HK-2 (cell line): ENCODE measurements around the gene ATG2A.

ENCODE experiments used
- DNase-seq: peaks from one replicate; pipeline ENCODE4 v3.0.0-alpha.2; 2018; ENCODE audit not compliant: unreplicated experiment

The ATG2A gene

DNA sequence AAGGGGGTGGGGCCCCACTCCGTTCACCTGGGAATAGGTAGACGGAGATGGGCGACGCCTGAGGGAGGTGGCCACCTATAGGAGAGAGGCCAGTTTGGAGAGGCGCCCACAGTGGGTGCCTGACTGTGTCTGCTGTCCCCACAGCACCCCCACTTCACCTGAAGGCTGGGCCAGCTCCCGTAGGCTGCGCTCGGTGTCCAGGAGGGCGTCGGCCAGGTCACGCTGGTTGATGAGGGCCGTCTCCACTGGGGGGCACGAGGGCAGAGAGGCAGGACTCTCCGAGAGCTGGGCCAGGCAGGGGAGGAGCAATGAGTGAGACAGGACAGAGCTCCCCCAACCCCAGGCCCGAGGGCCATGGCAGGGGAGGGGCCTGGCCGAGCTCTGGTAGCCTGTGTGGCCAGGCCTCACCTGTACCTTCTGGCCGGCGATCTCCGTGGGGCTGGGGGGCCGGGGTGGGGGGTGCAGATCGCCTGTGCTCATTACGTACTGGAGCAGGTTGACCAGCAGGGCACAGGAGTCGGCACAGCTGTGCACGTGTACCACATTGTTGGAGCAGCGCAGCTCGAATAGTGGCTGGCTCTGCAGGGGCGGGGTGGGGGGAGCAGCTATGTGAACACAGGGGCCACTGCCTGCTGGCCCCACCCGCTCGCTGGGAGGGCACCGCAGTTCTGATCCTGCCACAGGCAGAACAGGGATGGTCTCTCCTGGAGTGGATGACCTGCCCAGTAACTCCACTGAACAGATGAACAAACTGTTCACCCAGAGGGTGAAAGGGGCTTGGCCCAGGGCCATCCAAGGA lies 14.7 kb downstream of the ATG2A start:
- no peak for DNase-seq

DNA sequence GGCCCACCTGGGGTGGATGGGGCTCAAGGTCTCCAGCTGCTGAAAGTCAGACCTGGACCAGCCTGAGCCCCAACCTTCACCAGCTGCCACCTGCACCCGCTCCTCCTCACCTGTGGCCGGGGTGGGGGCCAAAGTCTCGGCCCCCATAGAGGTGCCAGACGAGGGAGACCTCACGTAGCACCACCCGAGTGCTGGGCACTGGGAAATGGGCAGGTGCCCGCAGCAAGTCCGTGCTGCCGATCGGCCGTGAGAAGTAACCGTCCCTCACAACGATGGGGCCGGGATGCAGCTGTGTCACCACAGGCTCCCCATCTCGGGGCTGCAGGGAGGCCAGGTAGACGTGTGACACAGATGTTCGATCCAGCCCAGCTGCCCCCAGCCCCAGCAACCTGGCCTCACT lies 16.2 kb downstream of the ATG2A start:
- no peak for DNase-seq

DNA sequence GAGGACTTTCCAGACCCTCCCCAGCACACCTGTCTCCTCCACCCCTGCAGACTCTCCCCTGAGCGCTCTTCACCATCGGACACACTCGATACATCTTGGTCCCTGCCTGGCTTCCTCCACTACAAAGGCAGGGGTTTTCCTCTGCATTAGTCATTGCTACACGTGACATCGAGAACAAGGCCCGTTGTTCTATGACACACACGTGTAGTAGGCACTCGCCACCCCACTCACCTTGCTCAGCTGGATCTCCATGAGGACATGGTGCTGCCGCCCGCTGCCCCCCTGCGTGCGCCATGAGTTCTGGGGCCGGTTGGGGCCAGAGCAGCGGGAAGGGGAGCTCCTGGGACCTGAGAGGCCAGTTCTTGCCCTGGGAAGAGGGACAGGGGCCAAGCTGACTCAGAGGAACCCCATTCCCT lies 16.7 kb downstream of the ATG2A start:
- DNase-seq, result peak; percentile 27

DNA sequence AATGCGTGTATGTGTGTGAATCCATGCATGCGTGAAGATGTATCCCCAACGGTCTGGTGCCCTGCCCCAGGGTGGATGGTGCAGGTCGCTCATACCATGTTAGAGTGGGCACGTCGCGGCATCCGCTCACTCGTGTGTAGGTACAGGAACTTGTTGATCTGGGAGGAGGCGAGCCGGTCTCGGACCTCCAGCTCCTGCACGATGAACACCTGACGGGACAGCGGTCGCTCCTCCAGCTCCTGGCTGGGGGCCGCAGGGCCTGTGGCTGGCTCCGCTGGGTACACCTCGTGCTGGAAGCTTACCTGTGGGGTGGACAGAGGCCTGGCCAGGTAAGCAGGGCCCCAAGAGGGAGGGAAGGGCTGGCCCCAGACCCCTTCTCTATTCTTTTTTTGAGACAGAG lies 18.5 kb downstream of the ATG2A start:
- no peak for DNase-seq

DNA sequence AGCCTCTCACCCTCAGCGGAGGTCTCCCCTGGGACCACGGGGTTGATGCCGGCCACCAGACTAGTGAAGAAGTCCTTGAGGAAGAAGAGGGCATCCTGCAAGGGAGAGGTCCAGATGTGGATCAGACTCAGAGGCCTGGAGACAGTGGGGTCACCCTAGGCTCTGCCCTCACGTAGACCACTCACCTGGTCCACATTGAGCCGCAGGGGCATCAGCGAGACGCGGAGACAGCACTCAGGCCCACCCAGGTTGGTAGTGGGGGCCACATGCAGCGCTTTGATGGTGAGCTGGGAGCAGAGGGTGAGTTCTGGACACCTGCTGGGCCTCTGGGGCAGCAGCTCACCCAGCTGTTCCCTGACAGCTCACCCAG lies 18.9 kb downstream of the ATG2A start:
- DNase-seq, result no peak

DNA sequence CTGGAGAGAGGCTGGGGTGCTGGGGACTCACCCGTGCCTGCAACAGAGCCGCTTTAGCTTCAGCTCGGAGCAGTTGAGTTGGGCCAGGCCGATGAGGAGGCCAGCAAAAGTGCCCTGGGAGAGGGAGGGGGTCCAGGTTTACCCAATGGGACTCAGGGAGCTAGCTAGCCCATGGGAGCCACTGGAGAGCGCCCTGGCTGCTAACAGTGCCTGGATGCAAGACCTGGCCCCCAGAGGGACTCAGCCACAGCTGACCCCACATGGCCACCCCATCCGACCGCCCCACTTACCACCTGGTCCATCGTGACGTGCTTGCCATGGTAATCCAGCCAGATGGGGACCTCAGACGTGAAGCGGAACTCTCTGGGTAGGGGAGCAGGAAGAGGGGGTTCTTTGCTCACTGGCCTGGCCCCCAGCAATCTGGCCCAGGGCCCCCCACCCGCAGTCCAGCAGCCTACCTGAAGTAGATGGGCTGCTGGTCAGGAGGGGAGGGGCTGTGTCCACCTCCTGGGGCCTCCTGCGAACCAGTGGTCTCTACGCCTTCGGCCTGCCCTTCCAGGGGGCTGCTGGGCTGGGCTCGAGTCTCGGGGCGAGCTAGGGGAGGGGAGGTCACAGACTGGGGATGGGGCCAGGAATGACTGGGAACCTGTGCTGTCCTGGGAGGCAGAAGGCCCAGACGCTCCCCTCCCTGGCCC lies 19.5 kb downstream of the ATG2A start:
- no peak for DNase-seq

DNA sequence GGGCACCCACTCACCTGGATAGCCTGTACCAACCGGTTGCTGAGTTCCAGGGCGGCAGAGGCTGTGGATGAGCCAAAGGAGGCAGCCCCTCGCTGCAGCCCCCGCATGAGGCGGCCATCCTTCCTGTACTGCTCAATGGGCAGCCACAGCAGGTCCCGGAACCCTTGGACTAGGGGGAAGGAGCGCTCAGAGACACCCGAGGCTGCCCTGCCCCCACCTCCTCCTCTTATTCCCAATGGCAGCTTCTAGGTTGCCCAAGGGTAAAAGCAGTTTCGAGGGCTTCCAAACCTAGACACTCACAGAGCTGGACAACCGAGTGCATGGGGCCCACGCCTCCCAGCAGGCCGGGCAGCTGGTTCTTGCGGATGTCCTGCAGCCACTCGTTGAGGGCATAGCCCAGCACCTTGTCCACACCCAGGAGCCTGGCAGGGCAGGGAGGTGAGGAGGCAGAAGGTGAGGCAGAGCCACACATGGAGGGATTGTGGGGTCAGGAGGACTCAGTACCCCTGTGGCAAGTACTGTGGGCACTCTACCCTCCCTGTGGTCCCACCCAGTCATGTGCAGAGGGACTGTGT lies 20.5 kb downstream of the ATG2A start:
- no peak for DNase-seq

DNA sequence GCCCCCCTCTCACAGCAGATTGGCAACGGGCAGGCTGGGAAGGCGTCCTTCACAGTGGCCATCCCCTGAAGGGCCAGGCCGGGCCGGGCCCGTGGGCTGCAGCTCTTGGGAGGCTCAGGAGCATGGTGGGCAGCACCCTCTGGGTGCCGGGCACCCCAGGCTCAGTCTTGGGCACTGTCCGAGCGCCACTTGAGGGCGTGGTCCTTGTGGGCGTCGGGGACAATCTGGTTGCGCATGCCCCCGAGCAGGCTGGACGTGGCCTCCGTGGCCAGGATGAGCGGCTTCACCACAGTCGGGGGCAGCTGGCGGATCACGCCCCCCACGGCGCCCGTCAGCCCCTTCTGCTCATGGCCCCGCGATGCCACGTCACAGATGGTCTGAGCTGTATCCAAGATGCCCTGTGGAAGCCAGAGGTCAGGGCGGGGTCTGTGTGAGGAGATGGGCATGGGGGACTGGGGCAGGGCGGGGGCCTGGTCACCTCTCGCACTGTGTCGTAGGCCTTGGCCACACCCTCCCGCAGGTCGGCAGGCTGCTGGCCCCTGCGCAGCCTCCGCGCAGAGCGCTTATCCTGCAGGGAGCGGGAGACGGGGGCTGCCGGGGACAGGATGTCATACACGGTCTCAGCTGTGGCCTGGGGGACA lies 22.1 kb downstream of the ATG2A start:
- DNase-seq, result no peak

DNA sequence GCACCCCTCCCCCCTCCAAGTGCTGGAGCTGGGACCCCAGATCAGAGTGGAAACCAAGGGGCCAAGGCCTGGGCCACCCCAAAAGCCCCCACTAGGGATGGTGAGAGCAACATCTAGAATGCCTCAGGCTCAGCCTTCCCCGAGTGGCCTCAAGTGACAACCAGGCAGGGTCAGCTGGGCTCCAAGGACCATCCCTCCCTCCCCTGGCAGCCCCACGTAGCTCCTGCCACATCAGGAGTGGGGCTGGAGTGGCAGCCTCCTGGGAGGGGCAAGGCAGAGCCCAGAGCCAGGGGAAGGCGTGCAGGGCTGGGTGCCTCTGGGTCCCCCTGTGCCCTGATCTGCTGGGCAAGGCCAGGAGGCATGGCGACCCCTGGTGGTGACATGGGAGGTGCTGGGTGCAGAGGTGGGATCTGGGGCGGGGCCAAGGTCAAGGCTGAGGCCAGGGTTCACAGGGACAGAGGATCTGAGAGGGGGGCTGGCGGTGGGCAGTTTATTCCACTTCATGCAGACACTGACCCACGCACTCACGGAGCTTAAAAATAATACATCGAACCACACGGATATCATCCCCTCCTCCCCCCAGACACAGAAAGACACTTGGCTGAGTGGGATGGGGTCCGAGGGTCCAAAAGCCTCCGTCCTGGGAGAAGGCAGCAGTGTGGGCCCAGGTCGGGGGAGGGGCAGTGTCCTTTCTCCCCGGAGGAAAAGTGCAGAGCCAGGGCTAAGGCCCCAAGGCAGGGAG lies 22.8 kb downstream of the ATG2A start:
- peak; percentile 79 for DNase-seq

DNA sequence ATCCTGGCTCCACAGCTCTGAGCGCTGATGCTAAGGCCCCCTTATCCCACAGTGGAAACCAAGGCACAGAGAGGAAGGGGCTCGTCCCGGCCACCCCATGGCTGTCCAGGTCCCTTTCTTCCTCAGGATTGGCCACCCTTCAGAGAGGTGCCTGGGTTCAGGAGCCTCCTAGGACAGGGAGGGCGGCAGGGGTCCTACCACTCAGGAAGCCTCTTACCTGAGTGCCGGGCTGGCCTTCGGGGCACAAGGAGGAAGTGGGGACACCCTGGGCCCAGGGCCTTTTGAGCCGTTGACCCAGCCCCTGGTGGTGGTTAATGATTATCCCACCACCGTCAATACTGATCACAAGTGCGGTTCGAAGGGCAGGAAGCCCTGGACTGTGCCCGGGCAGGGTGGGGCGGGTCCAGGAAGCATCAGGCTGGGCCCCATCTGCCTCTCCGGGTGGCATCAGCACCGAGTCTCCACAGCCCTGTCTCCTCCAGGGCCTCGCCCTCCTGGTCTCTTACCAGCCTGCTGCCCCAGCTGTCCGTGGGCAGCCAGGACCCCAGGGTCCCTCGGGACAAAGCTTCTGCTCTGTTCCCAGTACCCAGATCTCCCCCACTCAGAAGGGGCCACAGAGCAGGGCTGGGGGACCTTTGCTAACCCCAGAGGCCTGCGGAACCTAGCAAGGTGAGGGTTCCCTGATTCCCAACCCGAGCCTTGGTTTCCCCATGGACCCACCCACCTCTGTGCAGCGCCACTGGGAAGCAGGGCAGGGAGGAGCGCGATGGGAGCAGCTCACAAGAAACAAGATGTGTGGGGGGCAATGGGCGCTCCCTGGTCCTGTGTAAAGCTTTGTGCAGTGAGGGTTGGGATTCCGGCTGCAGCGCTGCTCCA lies 23.6 kb downstream of the ATG2A start:
- no peak for DNase-seq

DNA sequence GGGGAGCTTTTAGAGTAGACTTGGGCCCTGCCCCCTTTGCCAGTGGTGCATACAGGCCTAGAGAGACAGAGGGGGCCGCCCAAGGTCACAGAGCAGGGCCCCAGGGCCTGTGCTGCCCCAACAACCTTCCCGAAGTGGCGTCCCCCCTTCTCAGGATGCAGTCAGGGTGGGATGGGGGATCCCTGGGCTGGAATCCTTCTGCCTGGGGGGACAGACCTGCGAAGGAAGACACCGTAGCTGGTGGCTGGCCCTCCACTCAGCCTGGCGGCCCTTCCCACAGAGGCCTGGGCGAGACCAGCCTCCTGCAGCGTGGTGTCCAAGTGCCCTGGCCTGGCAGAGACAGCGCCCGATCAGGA lies 24.2 kb downstream of the ATG2A start:
- DNase-seq, result no peak

DNA sequence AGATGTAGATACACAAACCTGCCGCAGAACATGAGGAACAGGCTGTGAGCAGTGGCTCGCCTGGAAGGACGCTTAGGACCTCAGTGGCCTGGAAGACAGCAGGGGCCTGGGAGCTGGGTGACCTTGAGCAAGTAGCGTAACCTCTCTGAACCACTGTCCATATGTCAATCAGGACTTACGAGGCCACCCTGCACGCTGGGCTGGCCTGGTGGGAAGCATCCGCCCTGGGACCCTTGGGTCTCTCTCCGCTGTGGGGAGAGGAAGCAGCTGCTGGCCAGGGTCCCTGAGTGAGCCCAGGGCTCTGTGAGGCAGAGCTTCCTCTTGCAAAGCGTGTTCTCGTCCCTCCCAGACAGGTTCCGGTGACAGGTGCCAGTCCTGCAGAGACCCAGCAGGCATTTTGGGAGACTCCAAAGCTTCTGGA lies 24.6 kb downstream of the ATG2A start:
- no peak for DNase-seq

DNA sequence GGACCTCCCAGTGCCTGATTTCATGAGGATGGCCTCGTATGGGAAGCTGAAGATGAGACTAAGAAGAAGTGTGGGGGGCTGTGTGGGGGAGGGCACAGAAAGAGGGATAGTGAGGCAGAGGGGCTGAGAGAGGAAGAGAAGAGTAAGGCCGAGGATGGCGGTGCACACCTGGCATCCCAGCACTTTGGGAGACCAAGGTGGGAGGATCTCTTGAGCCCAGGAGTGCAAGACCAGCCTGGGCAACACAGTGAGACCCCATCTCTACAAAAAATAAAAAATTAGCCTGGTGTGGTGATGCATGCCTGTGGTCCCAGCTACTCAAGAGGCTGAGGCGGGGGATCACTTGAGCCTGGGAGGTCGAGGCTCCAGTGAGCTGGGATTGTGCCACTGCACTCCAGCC lies 25.1 kb downstream of the ATG2A start:
- no peak for DNase-seq

DNA sequence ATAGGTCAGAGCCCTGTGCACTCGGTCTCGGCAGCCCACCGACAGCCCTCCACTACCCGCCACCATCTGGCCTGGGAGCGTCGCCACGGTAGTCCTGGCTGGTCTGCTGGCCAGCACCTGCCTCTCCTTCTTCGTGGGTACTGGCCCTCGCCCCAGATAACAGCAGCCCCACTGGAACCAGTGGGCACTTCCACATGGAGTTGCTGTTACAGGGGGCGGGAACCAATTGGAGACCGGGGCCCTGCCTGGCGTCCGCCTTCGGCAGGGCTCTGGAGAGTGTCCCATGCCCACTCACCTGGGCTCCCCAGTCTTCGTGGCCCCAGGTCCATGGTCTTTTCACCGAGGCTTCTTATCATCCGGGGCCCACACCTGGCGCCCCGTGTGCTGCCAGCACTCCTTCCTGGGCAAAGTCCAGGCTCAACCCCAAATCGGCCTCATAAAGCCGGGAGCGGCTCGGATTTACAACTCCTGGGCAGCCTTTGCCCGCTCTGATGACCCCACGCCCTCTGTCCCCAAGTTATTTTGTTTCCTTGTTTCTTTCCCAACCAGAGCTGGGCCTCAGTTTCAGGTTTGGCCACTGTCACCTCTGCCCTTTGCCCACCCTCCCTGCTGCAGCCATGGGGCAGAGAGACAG lies 25.7 kb downstream of the ATG2A start:
- no peak for DNase-seq

DNA sequence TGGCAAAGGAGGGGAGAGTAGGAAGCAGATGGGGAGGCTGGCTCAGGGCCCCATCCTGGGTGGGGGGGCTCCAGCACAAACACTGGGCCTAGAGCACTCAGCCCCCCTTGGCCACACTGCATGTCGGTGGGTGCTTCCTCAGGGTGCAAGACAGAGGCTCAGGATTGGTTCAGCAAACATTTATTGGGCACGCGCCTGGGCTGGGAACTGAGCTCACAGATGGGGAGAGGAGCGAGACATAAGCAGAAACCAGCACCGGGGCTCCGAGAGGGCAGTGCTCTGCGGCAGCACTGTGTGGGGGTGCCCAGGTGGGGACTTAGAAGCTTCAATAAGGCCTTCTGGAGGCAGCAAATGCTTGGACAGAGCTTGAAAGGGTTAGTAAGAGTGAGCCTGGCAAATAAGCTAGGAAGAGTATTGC lies 26.5 kb downstream of the ATG2A start:
- DNase-seq, result no peak

DNA sequence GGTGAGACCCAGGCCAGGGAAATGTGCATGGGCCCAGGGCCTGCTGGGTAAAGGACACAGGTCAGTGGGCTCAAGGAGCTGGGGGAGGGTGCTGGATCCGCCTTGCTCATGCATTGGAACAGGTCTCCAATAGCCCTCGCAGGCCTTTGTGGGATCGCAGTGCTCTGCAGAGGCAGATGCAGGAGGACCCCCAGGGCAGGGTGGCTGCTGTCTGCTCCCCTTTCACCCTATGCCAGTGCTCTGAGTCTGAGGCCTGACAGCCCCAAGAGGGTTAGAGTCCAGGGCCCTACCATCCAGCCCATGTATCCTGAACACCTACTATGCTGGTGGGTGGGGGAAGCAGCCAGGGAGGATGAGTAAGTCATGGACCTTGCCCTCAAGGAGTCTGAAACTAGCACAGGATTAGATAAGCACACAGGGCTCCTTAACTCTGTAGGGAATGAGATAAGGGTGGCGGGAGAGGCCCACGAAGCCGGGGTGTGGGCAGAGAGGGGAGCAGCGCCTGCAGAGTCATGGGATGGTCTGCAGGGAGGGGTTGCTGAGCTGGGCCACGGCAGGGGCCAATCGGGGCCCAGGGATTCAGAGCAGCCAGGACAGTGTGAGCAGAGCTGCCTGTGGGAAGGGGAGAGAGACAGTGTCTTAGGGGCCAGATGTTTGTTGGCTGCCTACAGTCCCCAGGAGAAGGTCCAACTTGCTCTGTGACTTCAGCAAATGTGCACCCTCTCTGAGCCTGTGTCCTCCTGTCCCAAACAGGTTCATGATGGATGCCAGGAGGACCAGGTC lies 28.1 kb downstream of the ATG2A start:
- DNase-seq, result peak; percentile 38

DNA sequence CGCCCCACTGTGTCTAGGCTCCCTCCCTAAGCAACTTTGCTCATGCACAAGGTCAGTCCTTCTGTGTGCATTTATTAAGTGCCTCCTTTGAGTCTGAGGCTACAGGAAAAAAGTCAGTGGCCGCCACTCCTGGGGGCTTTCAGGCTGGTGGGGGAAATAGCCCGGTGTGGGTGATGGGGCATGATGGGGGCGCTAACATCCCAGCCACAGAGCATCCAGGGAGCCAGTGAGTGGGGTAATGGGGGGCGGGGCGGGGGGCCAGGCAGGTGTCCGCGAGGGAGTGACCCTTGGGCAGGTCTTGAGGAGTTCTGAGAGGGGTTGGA lies 28.6 kb downstream of the ATG2A start:
- DNase-seq, result no peak

DNA sequence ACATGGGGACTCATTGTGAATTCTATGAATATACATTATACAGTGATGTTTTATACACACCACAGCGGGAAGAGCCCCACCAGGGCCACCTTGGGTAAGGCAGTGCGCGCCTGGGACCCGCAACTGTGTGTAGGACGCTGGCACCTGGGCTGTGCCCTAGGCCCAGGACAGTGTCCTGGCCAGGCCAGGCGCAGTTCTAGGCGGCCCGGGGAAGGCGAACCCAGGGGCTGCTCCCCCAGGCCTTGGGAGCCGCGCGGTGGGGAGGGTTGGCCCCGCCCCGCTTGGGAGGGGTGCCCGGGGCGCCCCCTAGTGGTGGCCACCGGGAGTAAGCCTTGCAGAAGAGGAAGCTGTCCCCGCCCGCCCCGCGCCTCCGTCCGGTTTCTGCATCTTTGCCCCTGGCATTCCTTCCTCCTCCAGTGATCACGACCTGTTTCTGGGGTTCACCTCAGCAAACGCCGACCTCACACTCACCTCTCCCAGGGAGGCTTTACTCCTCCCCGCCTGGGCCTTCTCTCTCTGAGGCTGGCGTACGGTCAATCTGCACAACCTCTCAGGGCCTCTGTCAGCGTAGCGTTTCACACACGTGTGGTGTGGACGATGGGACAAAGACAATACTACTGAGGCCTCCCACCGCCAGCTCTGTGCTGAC lies 29.1 kb downstream of the ATG2A start:
- peak; percentile 80 for DNase-seq

DNA sequence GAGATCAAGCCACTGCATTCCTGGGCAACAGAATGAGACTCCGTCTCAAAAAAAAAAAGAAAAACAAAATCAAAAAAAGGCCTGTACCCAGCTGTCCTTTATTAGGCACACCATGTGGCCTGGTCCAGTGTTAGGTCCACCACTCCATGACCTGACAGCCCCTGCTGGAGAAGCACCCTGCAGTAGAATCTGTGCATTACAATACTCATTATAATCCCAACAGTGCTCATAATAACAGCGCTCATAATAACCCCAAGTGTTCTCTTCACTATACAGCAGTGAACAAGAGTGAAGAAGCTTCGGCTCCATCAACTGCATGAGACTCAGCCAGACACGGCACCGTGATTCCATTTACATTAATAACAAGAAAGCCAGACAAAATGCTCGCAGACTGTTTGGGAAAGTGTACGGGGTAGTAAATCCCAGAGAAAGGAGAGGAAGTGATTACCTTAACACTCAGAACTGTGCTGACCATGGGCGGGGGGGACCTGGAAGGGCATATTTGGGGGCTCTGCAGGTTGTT lies 29.7 kb downstream of the ATG2A start:
- no peak for DNase-seq
